Activated CD8-positive, alpha-beta memory T cell treated with anti-CD3 and anti-CD28 coated beads for 48 hours (primary cell): ENCODE measurements around the gene EIPR1.

Source experiments
- DNase-seq, 3 experiments: peaks; one replicate each; pipeline ENCODE4 v3.0.0-alpha.2; 2020; ENCODE audit warnings: low read depth in 2 of 3, low spot score in 2 of 3

The EIPR1 gene

GRCh38 chr2:3325458-3326181 is 52.0 kb downstream of the EIPR1 start:
- DNase-seq: no peak

- no peak for DNase-seq
These were observed 53.0 kb downstream of the EIPR1 start for GRCh38 chr2:3324404-3325281.

GRCh38 chr2:3324036-3324386 is 53.6 kb downstream of the EIPR1 start:
- DNase-seq: no peak

GRCh38 chr2:3323360-3324035 is 54.1 kb downstream of the EIPR1 start:
- no peak for DNase-seq

- DNase-seq: no peak
These were observed 55.2 kb downstream of the EIPR1 start for GRCh38 chr2:3322311-3322970.

GRCh38 chr2:3321825-3322224 is 55.8 kb downstream of the EIPR1 start:
- DNase-seq: no peak

GRCh38 chr2:3320910-3321605 is 56.6 kb downstream of the EIPR1 start:
- no peak for DNase-seq

- no peak for DNase-seq
These were observed 57.7 kb downstream of the EIPR1 start for GRCh38 chr2:3319745-3320566.

- no peak for DNase-seq
These were observed 58.5 kb downstream of the EIPR1 start for GRCh38 chr2:3319134-3319533.

GRCh38 chr2:3317871-3318590 is 59.6 kb downstream of the EIPR1 start:
- no peak for DNase-seq

- DNase-seq: no peak
These were observed 60.3 kb downstream of the EIPR1 start for GRCh38 chr2:3317277-3317685.

GRCh38 chr2:3316456-3317276 is 61.0 kb downstream of the EIPR1 start:
- no peak for DNase-seq

GRCh38 chr2:3314626-3315025 is 63.0 kb downstream of the EIPR1 start:
- no peak for DNase-seq

GRCh38 chr2:3313781-3314375 is 63.7 kb downstream of the EIPR1 start:
- DNase-seq: no peak

GRCh38 chr2:3312576-3313345 is 64.9 kb downstream of the EIPR1 start:
- no peak for DNase-seq

GRCh38 chr2:3311601-3312000 is 66.0 kb downstream of the EIPR1 start:
- no peak for DNase-seq
